GM18517 (cell line): Measurements from ENCODE around the gene OR52M1.

Experiments
- ATAC-seq: cut with Tn5 transposase; IDR thresholded peaks from one replicate; pipeline ENCODE4 v1.9.1; 2021; ENCODE audit warnings: mild to moderate bottlenecking, moderate library complexity; ENCODE audit not compliant: unreplicated experiment

Gene OR52M1

DNA sequence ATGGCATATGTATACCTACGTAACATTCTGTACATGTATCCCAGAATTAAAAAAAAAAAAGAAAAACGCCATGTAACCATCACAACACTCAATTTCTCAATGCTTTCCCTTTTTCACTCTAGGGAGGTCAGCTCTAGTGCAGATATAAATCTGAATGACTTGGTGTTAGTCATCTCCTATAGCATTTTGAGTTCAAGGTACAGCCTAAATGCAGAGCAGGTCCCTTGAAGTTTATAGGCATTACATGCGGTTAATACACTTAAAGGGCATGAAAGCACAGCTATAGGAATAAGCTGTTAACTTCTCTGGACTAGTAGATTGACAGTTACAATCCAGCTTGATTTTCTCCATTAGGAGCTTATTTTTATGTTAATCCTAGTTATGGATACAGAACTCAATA is 20.4 kb downstream of the OR52M1 start:
- no peak for ATAC-seq

DNA sequence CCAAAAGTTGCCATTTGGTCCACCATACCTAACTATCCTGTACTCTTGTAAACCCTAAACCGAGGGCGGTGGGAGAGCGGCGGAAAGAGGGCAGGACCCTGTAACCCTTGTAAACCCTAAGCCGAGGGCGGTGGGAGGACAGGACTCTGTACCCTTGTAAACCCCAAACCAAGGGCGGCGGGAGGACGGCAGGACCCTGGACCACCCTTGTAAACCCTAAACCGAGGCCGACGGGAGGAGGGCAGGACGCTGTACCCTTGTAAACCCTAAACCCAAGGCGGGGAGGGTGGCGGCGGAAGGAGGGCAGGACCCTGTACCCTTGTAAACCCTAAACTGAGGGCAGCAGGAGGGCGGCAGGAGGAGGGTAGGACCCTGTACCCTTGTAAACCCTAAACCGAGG is 24.1 kb downstream of the OR52M1 start:
- ATAC-seq, result no peak

DNA sequence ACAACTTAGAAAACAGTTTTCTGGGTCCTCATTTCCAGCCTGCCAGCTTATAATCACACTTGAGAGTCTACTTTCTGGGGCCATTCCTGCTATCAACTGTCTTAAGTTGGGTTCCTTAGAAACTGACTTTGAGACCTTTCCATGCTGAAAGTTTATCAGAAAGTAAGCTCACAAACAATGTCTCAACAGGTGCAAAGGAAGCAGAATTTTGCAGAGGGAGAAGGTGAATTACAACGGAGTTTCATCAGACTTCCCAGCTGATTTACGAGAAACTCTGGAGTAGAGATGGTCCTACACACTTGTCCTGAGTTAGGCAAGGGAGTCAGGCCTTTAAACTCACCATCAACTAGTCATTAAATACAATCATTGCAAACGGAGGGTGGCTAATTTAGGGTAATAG is 31.9 kb downstream of the OR52M1 start:
- ATAC-seq, result no peak

DNA sequence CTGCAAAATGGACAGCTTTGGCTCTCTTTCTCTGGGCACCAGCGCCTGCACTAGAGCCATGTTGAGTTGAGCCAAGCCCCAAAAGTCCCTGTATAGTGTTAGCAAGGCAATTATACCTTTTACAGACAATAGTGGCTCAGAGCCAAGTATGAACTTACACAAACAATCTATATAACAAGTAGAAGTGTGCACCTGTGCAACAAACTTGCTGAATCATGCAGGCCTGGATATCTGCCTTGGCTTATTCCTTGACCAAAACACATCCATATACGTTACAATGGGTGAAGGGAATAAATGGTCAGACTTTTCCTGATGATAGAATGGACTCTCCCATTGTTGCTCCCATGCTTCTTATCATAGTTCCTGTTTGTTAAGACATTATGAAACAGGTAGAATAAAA is 32.8 kb downstream of the OR52M1 start:
- ATAC-seq, result no peak

DNA sequence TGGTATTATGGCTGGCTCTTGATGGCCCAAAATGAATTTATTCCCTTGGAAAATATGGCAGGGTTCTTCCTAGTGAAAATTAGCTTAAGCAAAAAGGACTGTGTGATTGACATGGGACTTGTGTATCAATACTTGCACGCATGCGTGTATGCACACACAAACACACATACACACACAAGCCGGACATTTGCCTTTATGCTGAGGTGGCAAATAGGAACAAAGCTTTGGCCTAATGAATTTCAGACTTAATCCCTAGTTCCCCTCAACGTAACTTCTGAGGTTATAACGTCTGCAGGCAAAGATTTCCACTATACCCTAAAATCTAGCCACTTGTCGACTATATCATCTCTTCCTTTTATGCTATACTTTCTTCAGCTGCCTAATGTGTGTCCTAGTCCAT is 33.6 kb downstream of the OR52M1 start:
- no peak for ATAC-seq

DNA sequence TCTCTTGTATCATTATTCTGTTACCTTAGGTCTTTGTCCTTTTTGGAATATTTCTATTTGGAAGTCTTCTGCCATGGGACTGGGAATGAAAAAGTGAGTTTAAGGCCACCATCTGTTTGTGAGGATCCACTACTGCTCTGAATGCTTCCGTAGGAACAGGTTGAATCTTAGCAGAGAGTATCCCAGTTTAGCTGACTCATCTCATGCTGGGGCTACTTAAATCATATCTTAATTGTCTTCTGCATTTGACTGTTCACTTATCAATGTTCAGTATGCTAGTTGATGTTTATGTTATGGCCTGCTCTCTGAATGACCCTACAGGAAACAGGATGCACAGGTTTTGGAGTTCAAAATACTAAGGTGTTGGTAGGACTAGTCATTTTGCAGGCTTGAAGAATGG is 35.1 kb downstream of the OR52M1 start:
- ATAC-seq, result no peak

DNA sequence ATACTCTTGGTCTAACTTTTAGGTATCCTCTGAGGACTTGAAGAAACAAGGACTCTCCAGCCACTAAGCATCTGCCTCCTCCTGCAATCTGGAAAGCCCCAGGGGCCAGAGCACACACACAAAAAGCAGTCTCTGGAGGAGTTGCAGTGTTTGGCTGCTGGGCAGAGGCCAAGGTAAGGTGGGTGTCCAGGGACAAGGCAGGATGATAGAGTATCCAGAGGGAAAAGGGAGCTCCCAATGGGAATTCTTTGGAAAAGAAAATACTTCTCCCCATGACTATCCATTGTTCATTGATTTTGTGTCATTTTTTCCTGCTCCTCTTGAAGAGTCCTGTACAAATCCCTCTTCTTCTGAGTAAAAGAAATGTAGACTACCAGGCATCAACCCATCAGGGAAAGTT is 36.5 kb downstream of the OR52M1 start, which contains the start of gene OR52I2:
Gene OR52I2 (plus strand): TSS at position 301 of the 400 bp plus-strand sequence.
- ATAC-seq, result no peak

DNA sequence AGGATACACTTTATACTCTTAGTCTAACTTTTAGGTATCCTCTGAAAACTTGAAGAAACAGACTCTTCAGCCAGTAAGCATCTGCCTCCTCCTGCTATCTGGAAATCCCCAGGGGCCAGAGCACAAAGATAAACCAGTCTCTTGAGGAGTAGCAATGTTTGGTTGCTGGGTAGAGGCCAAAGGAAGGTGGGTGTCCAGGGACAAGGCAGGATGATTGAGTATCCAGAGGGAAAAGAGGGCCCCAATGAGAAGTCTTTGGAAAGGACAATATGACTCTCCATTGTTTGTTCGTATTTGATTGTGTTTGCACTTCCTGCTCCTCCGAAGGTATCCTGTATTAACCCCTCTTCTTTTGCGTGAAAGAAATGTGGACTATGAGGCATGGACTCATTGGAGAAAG is 44.0 kb downstream of the OR52M1 start:
- no peak for ATAC-seq

DNA sequence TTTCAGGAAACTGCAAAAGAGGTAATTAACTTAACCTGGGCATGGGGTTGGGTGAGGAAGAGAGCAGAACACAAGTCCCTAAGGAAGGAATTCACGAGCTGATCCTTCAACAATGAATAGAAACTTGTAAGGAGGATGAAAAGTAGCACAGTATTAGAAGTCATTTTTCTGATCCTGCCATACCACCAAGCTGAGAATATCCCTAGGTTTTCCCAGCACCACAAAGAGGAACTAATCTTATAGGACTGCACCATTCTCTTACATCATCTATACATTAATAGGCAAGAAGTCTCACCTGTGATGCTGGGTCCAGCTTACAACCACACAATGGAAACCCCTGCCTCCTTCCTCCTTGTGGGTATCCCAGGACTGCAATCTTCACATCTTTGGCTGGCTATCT is 48.7 kb downstream of the OR52M1 start, which contains the start of gene OR52I1:
Gene OR52I1 (plus strand): TSS at position 301 of the 400 bp plus-strand sequence. CDS start 0 bp downstream, at position 301.
- ATAC-seq, result no peak
